ENCODE measurements around the gene PFKL.
"Not testable (repeated sequence)": the region's sequence is repeated elsewhere in the genome, so short reads cannot be mapped to it uniquely, and the experiment has no call there.

PFKL gene

DNA sequence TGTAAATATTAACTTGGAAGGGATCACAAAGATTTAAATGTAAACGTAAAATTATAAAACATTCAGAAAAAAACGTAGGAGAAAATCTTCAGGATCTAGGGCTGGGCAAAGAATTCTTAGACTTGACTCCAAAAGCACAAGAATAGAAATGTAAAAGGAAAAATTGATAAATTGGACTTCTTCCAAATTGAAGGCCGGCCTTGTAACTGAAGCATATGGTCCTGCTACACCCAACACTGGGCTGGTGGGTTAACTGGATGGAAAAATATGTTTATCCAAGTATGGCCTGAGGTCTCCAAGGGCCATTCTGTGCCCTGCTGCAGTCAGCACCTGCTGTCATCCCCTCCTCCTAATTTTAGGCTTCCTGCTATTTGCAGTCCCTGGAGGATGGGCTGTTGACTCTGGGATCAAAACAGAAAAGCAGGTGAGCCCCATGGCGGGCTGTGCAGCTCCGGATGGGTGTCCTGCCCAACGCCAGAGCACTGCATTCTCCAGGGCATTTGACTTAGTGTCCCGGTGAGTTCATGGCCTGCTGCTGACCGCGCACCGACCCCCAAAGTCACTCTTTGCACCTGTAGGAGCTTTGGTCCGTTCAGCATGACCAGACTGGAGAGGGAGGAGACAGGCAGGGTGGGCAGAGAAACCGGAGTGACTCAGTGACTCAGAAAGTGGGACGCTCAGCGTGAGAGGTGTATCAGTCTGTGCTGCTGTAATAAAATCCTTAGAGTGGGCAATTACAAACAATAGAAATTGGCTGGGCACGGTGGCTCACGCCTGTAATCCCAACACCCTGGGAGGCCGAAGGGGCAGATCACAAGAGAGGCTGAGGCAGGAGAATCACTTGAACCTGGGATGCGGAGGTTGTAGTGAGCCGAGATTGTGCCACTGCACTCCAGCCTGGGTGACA is 20.2 kb upstream of the PFKL start:
- DNase-seq (ENCODE audit: low read depth in 2 of 2) = no peak

- no peak for DNase-seq (ENCODE audit: low read depth in 2 of 2)
These were observed 18.1 kb upstream of the PFKL start for GRCh38 chr21:44281801-44282200.

DNA sequence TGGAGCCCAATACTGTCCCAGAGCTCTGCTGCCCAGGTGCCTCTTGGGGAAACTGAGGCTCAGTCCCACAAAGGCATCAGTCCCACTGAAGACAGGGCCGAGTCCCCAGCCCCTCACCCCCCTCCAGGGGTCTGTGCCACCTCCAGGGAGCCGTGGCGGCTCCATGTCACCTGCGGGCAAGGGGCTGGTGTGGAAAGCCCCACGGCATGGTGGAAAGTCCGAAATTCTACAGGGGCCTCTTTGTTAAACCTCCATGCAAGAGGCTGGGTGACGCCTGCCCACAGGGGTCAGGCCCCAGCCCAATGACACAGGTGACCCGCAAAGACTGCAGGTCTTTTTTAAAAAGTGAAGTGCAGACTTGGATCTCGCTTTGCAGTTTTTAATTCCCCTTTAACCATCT is 17.5 kb upstream of the PFKL start:
- no peak for DNase-seq (ENCODE audit: low read depth in 2 of 2)

DNA sequence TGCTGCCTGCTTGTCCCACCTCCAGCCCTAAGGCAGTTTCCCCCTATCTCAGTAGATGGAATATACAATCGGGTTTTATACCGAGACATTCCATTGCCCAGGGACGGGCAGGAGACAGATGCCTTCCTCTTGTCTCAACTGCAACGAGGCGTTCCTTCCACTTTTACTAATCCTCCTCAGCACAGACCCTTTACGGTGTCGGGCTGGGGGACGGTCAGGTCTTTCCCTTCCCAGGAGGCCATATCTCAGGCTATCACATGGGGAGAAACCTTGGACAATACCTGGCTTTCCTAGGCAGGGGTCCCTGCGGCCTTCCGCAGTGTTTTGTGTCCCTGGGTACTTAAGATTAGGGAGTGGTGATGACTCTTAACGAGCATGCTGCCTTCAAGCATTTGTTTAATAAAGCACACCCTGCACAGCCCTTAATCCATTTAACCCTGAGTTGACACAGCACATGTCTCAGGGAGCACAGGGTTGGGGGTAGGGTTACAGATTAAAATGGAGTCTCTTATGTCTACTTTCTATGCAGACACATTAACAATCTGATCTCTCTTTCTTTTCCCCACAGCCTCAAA is 16.6 kb upstream of the PFKL start:
- DNase-seq (ENCODE audit: low read depth in 2 of 2) = not testable (repeated sequence)

DNA sequence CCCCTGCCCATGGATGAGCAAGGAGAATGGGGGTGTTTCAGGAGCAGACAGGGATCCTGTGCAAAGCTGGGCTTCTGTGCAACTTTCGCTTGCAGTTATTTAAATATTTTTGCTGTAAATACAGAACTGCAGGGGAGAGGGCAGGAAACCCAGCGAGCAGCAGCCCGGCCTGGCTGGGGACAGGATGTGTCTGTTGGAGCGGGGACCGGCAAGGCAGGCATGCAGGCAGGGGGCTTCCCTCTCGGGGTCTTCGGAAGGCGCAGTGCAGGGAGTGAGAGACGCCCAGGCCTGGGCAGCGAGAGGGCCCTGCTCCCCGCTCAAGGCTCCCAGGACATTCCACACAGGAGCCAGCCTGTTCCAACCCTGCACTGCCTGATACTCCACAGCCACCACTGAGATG is 15.9 kb upstream of the PFKL start:
- DNase-seq (ENCODE audit: low read depth in 2 of 2) = no peak

DNA sequence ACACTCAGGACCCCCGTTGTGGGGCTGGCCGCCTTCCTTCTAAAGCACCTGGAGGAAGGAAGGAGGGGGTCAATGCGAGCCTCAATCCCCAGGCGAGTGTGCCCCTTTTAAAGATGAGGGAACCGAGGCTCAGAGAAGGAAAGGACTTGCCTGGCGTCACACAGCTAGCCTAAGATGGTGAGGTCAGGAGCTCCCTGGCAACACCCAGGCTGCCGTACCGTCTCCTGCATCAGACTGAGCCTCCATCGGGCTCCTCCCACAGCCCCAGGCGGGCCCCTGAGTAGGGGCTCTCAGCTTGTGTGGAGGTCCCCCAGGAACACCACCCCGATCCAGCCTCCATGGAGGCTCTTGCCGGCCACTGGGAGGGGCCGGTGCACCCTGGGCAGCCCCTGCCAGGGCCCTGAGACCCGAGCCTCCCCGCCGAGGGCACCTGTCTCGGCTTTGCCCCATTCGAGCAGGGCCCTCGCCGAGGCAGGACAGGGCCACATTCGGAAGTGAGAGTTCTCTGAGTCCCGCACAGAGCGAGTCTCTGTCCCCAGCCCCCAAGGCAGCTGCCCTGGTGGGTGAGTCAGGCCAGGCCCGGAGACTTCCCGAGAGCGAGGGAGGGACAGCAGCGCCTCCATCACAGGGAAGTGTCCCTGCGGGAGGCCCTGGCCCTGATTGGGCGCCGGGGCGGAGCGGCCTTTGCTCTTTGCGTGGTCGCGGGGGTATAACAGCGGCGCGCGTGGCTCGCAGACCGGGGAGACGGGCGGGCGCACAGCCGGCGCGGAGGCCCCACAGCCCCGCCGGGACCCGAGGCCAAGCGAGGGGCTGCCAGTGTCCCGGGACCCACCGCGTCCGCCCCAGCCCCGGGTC is 14.5 kb upstream of the PFKL start, which contains the start of gene AIRE:
Gene AIRE, plus strand, starts transcription at position 739 of the 855 bp plus-strand sequence. CDS start 131 bp downstream, outside the sequence.
- no peak for DNase-seq (ENCODE audit: low read depth in 2 of 2)

- DNase-seq (ENCODE audit: low read depth in 2 of 2) = no peak
These were observed 13.7 kb upstream of the PFKL start for GRCh38 chr21:44286086-44286715.

GRCh38 chr21:44286716-44287632 is 12.9 kb upstream of the PFKL start:
- no peak for DNase-seq (ENCODE audit: low read depth in 2 of 2)

- DNase-seq (ENCODE audit: low read depth in 2 of 2) = no peak
These were observed 11.4 kb upstream of the PFKL start for GRCh38 chr21:44288251-44289110.

- DNase-seq (ENCODE audit: low read depth in 2 of 2) = no peak
These were observed 10.4 kb upstream of the PFKL start for GRCh38 chr21:44289381-44290010.

GRCh38 chr21:44290327-44291077 is 9.4 kb upstream of the PFKL start:
- no peak for DNase-seq (ENCODE audit: low read depth in 2 of 2)

DNA sequence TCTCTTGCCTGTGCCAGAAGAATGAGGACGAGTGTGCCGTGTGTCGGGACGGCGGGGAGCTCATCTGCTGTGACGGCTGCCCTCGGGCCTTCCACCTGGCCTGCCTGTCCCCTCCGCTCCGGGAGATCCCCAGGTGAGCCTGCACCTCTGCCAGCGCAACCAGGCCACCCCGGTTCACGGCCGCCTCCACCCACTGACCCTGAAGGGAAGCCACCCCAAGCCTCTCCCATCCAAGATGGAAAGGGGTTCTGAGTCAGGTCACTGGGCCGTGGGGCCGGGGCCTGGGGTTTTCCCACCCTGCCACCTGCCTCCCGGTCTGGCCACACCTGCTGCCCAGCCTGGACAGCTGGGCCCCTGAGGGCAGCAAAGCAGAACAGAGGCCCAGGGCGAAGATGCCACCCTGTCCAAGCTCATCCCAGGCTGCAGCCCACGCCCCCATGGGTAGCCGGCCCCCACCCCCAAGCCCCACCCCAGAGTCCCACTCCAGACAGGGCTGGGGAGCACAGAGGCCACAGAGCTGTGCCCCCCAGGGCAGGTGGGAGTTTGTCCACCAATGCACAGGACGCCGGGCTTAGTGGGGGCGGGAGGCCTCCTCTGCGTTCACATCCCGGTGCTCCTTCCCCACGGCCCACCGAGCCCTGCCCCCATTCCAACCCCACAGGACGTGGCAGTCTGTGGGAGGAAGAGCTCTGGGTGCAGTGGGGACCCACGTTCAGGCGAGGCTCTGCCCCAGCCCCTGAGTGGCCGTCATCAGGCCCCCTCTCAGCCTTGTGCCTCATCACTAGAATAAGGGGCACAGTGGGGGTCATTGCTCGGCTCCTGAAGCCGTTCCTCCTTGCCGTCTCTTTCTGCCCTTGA is 8.5 kb upstream of the PFKL start:
- no peak for DNase-seq (ENCODE audit: low read depth in 2 of 2)

GRCh38 chr21:44291936-44292811 is 7.7 kb upstream of the PFKL start:
- no peak for DNase-seq (ENCODE audit: low read depth in 2 of 2)

DNA sequence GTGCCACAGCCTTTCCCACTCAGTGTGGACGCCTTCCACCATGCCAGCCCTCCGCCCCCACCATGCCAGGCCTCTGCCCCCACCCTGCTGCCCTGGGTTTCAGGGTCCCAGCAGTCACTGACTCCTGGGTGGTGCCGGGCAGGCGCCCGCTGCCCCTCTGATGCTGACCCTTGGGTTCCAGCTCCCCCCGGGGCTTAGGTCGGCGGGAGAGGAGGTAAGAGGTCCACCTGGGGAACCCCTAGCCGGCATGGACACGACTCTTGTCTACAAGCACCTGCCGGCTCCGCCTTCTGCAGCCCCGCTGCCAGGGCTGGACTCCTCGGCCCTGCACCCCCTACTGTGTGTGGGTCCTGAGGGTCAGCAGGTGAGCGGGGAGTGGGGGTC is 7.0 kb upstream of the PFKL start:
- no peak for DNase-seq (ENCODE audit: low read depth in 2 of 2)

DNA sequence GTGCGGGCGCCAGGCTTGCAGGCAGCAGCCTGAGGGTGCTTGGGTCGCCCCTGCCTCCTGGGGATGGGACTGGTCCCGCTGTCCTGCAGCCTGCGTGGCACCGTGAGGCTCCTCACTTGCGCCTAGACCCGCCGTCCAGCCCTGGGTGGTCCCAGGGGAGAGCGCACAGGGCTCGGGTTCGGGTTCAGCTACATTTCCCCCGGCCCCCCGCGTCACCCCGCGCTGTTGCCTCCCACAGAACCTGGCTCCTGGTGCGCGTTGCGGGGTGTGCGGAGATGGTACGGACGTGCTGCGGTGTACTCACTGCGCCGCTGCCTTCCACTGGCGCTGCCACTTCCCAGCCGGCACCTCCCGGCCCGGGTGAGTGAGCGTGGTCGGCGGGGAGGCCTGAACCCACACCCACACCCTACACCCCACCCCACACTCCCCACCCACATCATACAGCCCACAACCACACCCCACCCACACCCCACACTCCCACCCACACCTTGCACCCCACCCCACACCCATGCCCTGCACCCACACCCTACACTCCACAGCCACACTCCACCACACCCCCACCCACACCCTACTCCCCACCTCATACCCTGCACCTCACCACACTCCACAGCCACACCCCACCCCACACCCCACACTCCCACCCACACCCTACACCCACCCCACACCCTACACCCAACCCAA is 6.2 kb upstream of the PFKL start:
- DNase-seq (ENCODE audit: low read depth in 2 of 2) = no peak
